PC-3 (cell line): ENCODE data around the gene KCNJ13. TPM values are rescaled to one million over a fixed set of nuclear protein-coding genes. Genes with fewer than 3 reads are reported as not detected.
A peak's percentile ranks its signal among the peaks of the same experiment; 100 is the strongest.

ENCODE experiments used
- ATAC-seq: fragments of 200-7000 bp; cut with Tn5 transposase; 2 replicates; pipeline ENCODE4 v1.9.1; 2020; ENCODE audit warnings: mild to moderate bottlenecking, moderate library complexity
- BruUV-seq: library from RNA; stranded (reverse); fragments of 400-500 nt; replicated peaks from 2 replicates; lab custom pipeline; 2021; lab: Mats Ljungman, UMichigan
- CTCF ChIA-PET: fragments of 300-600 bp; sonication (Branson Sonifier 250); formaldehyde crosslinking; loops from one replicate; lab custom pipeline; 2022; ENCODE audit warnings: antibody characterized with exemption; lab: Charles Lee
- POLR2A ChIA-PET: fragments of 300-600 bp; sonication (Branson Sonifier 250); formaldehyde crosslinking; loops from one replicate; lab custom pipeline; 2022; ENCODE audit warnings: antibody characterized with exemption; ENCODE audit not compliant: unreplicated experiment; lab: Charles Lee
- DNase-seq: peaks from one replicate; pipeline ENCODE4 v3.0.0-alpha.2; 2015
- H2AFZ ChIP-seq: fragments of 300-600 bp; sonication (generic); 2 replicates; pipeline ENCODE4 v1.6.0; 2016; ENCODE audit warnings: antibody characterized with exemption, low read length
- H3F3A ChIP-seq: fragments of 300-600 bp; sonication (generic); one replicate; pipeline ENCODE4 v1.6.0; 2017; ENCODE audit warnings: antibody characterized with exemption, low read length, control low read depth, mild to moderate bottlenecking; ENCODE audit not compliant: unreplicated experiment
- H3K27ac ChIP-seq: fragments of 300-600 bp; sonication (generic); 2 replicates; pipeline ENCODE4 v1.5.1; 2016; ENCODE audit warnings: mild to moderate bottlenecking, low read length
- H3K27me3 ChIP-seq: fragments of 300-600 bp; sonication (generic); 2 replicates; pipeline ENCODE4 v1.6.1; 2016; ENCODE audit warnings: low read length, mixed read lengths
- H3K36me3 ChIP-seq: fragments of 300-600 bp; sonication (generic); 2 replicates; pipeline ENCODE4 v1.6.1; 2016; ENCODE audit warnings: low read depth, mixed run types, low read length, mixed read lengths
- H3K4me1 ChIP-seq: fragments of 300-600 bp; sonication (generic); 2 replicates; pipeline ENCODE4 v1.5.1; 2016; ENCODE audit warnings: low read length; ENCODE audit not compliant: insufficient read depth
- H3K4me2 ChIP-seq: fragments of 300-600 bp; sonication (generic); 2 replicates; pipeline ENCODE4 v1.6.0; 2016; ENCODE audit warnings: low read length
- H3K4me3 ChIP-seq: fragments of 300-600 bp; sonication (generic); 2 replicates; pipeline ENCODE4 v1.5.1; 2016; ENCODE audit warnings: mild to moderate bottlenecking, low read length, mixed read lengths
- H3K79me2 ChIP-seq: fragments of 300-600 bp; sonication (generic); 2 replicates; pipeline ENCODE4 v1.6.1; 2017; ENCODE audit warnings: low read length, mixed read lengths
- H3K9ac ChIP-seq: fragments of 300-600 bp; sonication (generic); 2 replicates; pipeline ENCODE4 v1.6.0; 2016; ENCODE audit warnings: mild to moderate bottlenecking, low read length
- H3K9me2 ChIP-seq: fragments of 300-600 bp; sonication (generic); replicated peaks from 2 replicates; pipeline ENCODE4 v1.6.1; 2016; ENCODE audit warnings: mixed run types, low read length, mixed read lengths
- H3K9me3 ChIP-seq: fragments of 300-600 bp; sonication (generic); 2 replicates; pipeline ENCODE4 v1.6.1; 2016; ENCODE audit warnings: low read length, mixed read lengths
- H4K20me1 ChIP-seq: fragments of 300-600 bp; sonication (generic); 2 replicates; pipeline ENCODE4 v1.6.1; 2016; ENCODE audit warnings: low read length, mixed read lengths
- CTCF ChIP-seq: fragments of 300-600 bp; sonication (generic); conservative IDR thresholded peaks from 2 replicates; pipeline ENCODE4 v1.5.1; 2017; ENCODE audit warnings: antibody characterized with exemption, low read depth, mild to moderate bottlenecking, low read length
- EZH2 ChIP-seq: fragments of 300-600 bp; sonication (generic); IDR thresholded peaks from one replicate; pipeline ENCODE4 v1.6.1; 2017; ENCODE audit warnings: antibody characterized with exemption, mild to moderate bottlenecking, low read length; ENCODE audit not compliant: unreplicated experiment
- EZH2phosphoT487 ChIP-seq: fragments of 300-600 bp; sonication (generic); IDR thresholded peaks from 2 replicates; pipeline ENCODE4 v1.6.1; 2018; ENCODE audit warnings: mild to moderate bottlenecking, antibody characterized with exemption, low read length, borderline replicate concordance
- intact Hi-C: fragments of 100-400 bp; cut with micrococcal nuclease; formaldehyde crosslinking; loops from 2 replicates; pipeline ENCODE4 v1.9.0; 2023
- total RNA-seq: library from RNA; depleted of rRNA; stranded (reverse); fragments of >200 nt; gene quantifications from 2 replicates; pipeline ENCODE4 v1.2.3, GENCODE V29; 2014

KCNJ13 gene
- total RNA-seq, 1 experiment from 2014 or later, result not detected

GRCh38 chr2:232744963-232745362, 31.4 kb downstream of the KCNJ13 start:
- H3K79me2 ChIP-seq, result no peaks in the 10 kb centered on the region
- H3K4me3 ChIP-seq, result no peak overlapping the region
- BruUV-seq, result no TSS peak
- DNase-seq (peak; percentile 79), ATAC-seq (peak; percentile 97)
- peak overlapping the region; percentile 31; the same call in 1 of the 2 replicates for H3K27ac ChIP-seq
- H3K4me1 ChIP-seq, result peaks cover 18% of the 10 kb centered on the region
- H3K27me3 ChIP-seq, result no peaks in the 10 kb centered on the region
- peak overlapping the region; percentile 8; the same call in 1 of the 2 replicates for H3K4me2 ChIP-seq
- H3K9me2 ChIP-seq, result no peaks in the 10 kb centered on the region
- H2AFZ ChIP-seq, result no peak overlapping the region
- TF ChIP-seq EZH2, result no peak
- no peak for TF ChIP-seq EZH2phosphoT487
- no peak for TF ChIP-seq CTCF
- H4K20me1 ChIP-seq, result peaks cover 11% of the 10 kb centered on the region; the same call in 1 of the 2 replicates
- H3K9me3 ChIP-seq, result no peaks in the 10 kb centered on the region
- H3F3A ChIP-seq, result no peaks in the 10 kb centered on the region
- POLR2A ChIA-PET, result interaction anchor here (0.7 kb wide), 1 partner anchor 66 kb away, joined by 3 read pairs; no protein-coding TSS in a partner anchor
- no peak overlapping the region for H3K9ac ChIP-seq
- peaks cover 24% of the 10 kb centered on the region for H3K36me3 ChIP-seq
- CTCF ChIA-PET, result interaction anchor here (0.5 kb wide), 1 partner anchor 14 kb away, joined by 3 read pairs; no protein-coding TSS in a partner anchor
- intact Hi-C loops, result loop anchor here (2.0 kb wide), 1 partner anchor 86 kb away; no protein-coding TSS in a partner anchor

GRCh38 chr2:232741972-232742371, 34.4 kb downstream of the KCNJ13 start:
- Histone ChIP-seq H3K9me2 (no peaks in the 10 kb centered on the region), H2AFZ (no peak overlapping the region), H3K4me3 (no peak overlapping the region), H3K27ac (no peak overlapping the region), H3K9me3 (no peaks in the 10 kb centered on the region), H3F3A (no peaks in the 10 kb centered on the region), H3K79me2 (no peaks in the 10 kb centered on the region; the same call in 1 of the 2 replicates), H3K9ac (no peak overlapping the region), H4K20me1 (peaks cover 11% of the 10 kb centered on the region; the same call in 1 of the 2 replicates), H3K4me1 (peaks cover 18% of the 10 kb centered on the region), H3K36me3 (peaks cover 14% of the 10 kb centered on the region; the same call in 1 of the 2 replicates), H3K27me3 (no peaks in the 10 kb centered on the region), H3K4me2 (no peak overlapping the region)
- ChIA-PET CTCF (no interaction called here), POLR2A (no interaction called here)
- no TSS peak for BruUV-seq
- TF ChIP-seq EZH2phosphoT487 (no peak), EZH2 (no peak), CTCF (no peak)
- intact Hi-C loops, result no loop called here
- DNase-seq (no peak), ATAC-seq (no peak)

GRCh38 chr2:232741294-232741693, 35.1 kb downstream of the KCNJ13 start:
- Histone ChIP-seq H3K9me3 (no peaks in the 10 kb centered on the region), H3K9me2 (no peaks in the 10 kb centered on the region), H3F3A (no peaks in the 10 kb centered on the region), H3K9ac (no peak overlapping the region), H3K79me2 (no peaks in the 10 kb centered on the region; the same call in 1 of the 2 replicates), H4K20me1 (peaks cover 11% of the 10 kb centered on the region; the same call in 1 of the 2 replicates), H3K4me3 (no peak overlapping the region), H3K27me3 (no peaks in the 10 kb centered on the region), H3K4me1 (peaks cover 18% of the 10 kb centered on the region), H3K4me2 (no peak overlapping the region), H3K27ac (no peak overlapping the region), H3K36me3 (peaks cover 15% of the 10 kb centered on the region; the same call in 1 of the 2 replicates), H2AFZ (no peak overlapping the region)
- BruUV-seq, result no TSS peak
- ATAC-seq (no peak), DNase-seq (no peak)
- ChIA-PET POLR2A (no interaction called here), CTCF (no interaction called here)
- TF ChIP-seq EZH2 (no peak), CTCF (no peak), EZH2phosphoT487 (no peak)
- intact Hi-C loops, result no loop called here
